K562 (cell line): ENCODE measurements around the gene PPP3CA. TPM values are rescaled to one million over a fixed set of nuclear protein-coding genes. Genes with fewer than 3 reads are reported as not detected.

ENCODE experiments used
- NRF1 ChIP-seq, 2 experiments: fragments of 450-650 bp; IDR thresholded peaks in 1 of 2; conservative IDR thresholded peaks in 1 of 2; 2 replicates each; pipeline ENCODE4 v1.6.1; 2014; ENCODE audit warnings: mild to moderate bottlenecking in 2 of 2
- STAT5B ChIP-seq: fragments of 250-450 bp; sonication (Bioruptor Pico); IDR thresholded peaks from 2 replicates; pipeline ENCODE4 v1.8.0; 2021; ENCODE audit warnings: mild to moderate bottlenecking, inconsistent platforms
- VEZF1 ChIP-seq: fragments of 200-800 bp; sonication (Bioruptor generic); IDR thresholded peaks from 2 replicates; pipeline ENCODE4 v1.6.1; 2017; ENCODE audit warnings: missing genetic modification characterization, missing compliant biosample characterization
- ZNF316 ChIP-seq: fragments of 450-650 bp; IDR thresholded peaks from 2 replicates; pipeline ENCODE4 v1.6.1; 2016
- ZNF318 ChIP-seq, 2 experiments: fragments of 450-650 bp; IDR thresholded peaks; 2 replicates each; pipeline ENCODE4 v1.6.1; 2016; ENCODE audit warnings: mild to moderate bottlenecking in 2 of 2, borderline replicate concordance in 1 of 2, low read depth in 1 of 2, moderate library complexity in 1 of 2
- polyA plus RNA-seq, 8 experiments: library from polyadenylated mRNA; depleted of rRNA in 4 of 8; stranded (reverse) in 5 of 8; unstranded in 3 of 8; fragments of >200 nt; fragmentation: Nextera tagmentation in 2 of 8; fragmentation: Illumina TruSeq in 1 of 8; extraction: Ambion mirVana in 2 of 8; extraction: Trizol in 1 of 8; gene quantifications; 2 replicates each; pipeline versions ENCODE4 v1.2.1 to v1.2.3, GENCODE V29; 2011 to 2014; ENCODE audit warnings: inconsistent platforms in 1 of 8, missing spikeins in 1 of 8
- total RNA-seq, 7 experiments: library from RNA; depleted of rRNA in 6 of 7; stranded (reverse); fragments of >200 nt in 6 of 7; fragmentation: Illumina TruSeq in 2 of 7; extraction: Trizol in 2 of 7; gene quantifications; 2 replicates each; pipeline versions ENCODE4 v1.2.1 to v1.2.3, GENCODE V29; 2011 to 2021; ENCODE audit warnings: low replicate concordance in 1 of 7
- TF ChIP-seq, protein P1 (sequence below): fragments of 200-600 bp; sonication (generic); IDR thresholded peaks from one replicate; pipeline ENCODE4 v1.6.1; 2012; ENCODE audit warnings: mild to moderate bottlenecking, low read depth, low read length, inconsistent platforms

Gene PPP3CA
- total and polyA plus RNA-seq, 9 of the 15 experiments (the other 6 are each of a cell fraction or from before 2014, with no cell fraction given): 0.94 to 3.2 (median 1.6) TPM

GRCh38 chr4:101027721-101028120 is 319.6 kb downstream of the PPP3CA start (continued):
- TF ChIP-seq ZNF318 (IDR thresholded peaks at IDR 0.05; ENCODE audit: borderline replicate concordance in 1 of 2, low read depth in 1 of 2): no peak
- no peak for TF ChIP-seq NRF1 (conservative IDR thresholded peaks at IDR 0.05 in 1 of 2, IDR thresholded peaks at IDR 0.05 in 1 of 2)
- TF ChIP-seq, protein P1, sequence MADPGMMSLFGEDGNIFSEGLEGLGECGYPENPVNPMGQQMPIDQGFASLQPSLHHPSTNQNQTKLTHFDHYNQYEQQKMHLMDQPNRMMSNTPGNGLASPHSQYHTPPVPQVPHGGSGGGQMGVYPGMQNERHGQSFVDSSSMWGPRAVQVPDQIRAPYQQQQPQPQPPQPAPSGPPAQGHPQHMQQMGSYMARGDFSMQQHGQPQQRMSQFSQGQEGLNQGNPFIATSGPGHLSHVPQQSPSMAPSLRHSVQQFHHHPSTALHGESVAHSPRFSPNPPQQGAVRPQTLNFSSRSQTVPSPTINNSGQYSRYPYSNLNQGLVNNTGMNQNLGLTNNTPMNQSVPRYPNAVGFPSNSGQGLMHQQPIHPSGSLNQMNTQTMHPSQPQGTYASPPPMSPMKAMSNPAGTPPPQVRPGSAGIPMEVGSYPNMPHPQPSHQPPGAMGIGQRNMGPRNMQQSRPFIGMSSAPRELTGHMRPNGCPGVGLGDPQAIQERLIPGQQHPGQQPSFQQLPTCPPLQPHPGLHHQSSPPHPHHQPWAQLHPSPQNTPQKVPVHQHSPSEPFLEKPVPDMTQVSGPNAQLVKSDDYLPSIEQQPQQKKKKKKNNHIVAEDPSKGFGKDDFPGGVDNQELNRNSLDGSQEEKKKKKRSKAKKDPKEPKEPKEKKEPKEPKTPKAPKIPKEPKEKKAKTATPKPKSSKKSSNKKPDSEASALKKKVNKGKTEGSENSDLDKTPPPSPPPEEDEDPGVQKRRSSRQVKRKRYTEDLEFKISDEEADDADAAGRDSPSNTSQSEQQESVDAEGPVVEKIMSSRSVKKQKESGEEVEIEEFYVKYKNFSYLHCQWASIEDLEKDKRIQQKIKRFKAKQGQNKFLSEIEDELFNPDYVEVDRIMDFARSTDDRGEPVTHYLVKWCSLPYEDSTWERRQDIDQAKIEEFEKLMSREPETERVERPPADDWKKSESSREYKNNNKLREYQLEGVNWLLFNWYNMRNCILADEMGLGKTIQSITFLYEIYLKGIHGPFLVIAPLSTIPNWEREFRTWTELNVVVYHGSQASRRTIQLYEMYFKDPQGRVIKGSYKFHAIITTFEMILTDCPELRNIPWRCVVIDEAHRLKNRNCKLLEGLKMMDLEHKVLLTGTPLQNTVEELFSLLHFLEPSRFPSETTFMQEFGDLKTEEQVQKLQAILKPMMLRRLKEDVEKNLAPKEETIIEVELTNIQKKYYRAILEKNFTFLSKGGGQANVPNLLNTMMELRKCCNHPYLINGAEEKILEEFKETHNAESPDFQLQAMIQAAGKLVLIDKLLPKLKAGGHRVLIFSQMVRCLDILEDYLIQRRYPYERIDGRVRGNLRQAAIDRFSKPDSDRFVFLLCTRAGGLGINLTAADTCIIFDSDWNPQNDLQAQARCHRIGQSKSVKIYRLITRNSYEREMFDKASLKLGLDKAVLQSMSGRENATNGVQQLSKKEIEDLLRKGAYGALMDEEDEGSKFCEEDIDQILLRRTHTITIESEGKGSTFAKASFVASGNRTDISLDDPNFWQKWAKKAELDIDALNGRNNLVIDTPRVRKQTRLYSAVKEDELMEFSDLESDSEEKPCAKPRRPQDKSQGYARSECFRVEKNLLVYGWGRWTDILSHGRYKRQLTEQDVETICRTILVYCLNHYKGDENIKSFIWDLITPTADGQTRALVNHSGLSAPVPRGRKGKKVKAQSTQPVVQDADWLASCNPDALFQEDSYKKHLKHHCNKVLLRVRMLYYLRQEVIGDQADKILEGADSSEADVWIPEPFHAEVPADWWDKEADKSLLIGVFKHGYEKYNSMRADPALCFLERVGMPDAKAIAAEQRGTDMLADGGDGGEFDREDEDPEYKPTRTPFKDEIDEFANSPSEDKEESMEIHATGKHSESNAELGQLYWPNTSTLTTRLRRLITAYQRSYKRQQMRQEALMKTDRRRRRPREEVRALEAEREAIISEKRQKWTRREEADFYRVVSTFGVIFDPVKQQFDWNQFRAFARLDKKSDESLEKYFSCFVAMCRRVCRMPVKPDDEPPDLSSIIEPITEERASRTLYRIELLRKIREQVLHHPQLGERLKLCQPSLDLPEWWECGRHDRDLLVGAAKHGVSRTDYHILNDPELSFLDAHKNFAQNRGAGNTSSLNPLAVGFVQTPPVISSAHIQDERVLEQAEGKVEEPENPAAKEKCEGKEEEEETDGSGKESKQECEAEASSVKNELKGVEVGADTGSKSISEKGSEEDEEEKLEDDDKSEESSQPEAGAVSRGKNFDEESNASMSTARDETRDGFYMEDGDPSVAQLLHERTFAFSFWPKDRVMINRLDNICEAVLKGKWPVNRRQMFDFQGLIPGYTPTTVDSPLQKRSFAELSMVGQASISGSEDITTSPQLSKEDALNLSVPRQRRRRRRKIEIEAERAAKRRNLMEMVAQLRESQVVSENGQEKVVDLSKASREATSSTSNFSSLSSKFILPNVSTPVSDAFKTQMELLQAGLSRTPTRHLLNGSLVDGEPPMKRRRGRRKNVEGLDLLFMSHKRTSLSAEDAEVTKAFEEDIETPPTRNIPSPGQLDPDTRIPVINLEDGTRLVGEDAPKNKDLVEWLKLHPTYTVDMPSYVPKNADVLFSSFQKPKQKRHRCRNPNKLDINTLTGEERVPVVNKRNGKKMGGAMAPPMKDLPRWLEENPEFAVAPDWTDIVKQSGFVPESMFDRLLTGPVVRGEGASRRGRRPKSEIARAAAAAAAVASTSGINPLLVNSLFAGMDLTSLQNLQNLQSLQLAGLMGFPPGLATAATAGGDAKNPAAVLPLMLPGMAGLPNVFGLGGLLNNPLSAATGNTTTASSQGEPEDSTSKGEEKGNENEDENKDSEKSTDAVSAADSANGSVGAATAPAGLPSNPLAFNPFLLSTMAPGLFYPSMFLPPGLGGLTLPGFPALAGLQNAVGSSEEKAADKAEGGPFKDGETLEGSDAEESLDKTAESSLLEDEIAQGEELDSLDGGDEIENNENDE: no peak
- no peak for TF ChIP-seq VEZF1
- TF ChIP-seq ZNF316: no peak
- no peak for TF ChIP-seq STAT5B (CRISPR knock-in tag)
